Measurements from ENCODE around the gene PARVA.
A peak's percentile ranks its signal among the peaks of the same experiment; 100 is the strongest.
"Not testable (repeated sequence)": the region's sequence is repeated elsewhere in the genome, so short reads cannot be mapped to it uniquely, and the experiment has no call there.

PARVA gene, protein sequence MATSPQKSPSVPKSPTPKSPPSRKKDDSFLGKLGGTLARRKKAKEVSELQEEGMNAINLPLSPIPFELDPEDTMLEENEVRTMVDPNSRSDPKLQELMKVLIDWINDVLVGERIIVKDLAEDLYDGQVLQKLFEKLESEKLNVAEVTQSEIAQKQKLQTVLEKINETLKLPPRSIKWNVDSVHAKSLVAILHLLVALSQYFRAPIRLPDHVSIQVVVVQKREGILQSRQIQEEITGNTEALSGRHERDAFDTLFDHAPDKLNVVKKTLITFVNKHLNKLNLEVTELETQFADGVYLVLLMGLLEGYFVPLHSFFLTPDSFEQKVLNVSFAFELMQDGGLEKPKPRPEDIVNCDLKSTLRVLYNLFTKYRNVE

DNA sequence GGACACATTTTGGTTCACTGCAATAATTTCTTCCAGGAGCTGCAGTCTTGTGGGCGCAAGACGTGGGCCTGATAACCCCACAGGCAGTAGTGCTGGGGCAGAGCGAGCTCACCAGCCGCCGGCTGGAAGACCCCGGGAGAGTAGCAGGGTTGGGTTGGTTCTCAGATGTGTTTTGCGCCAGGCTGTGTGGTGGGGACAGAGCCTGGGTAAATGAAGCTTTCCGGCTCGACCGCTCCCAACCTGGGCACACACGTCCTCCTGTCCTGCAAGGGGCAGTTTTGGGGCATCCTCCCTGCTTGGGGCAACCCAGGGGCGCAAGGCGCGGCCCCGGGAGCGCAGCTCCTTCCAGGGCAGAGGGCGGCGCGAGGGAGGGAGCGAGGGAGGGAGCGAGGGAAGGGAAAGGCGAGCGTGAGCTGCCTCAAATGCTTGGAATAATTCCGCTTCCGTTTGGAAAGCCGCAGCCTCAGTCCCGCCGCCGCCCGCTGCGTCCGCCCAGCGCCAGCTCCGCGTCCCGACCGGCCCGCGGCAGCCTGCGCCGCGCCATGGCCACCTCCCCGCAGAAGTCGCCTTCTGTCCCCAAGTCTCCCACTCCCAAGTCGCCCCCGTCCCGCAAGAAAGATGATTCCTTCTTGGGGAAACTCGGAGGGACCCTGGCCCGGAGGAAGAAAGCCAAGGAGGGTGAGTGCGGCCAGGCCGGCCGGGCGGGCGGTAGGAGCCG, at the start of gene PARVA:
Gene PARVA, plus strand, starts transcription at position 466 of the 718 bp plus-strand sequence. Its CDS starts 77 bp downstream, at position 543.
- no peak for DNase-seq (ENCODE audit: low read depth, low spot score)

DNA sequence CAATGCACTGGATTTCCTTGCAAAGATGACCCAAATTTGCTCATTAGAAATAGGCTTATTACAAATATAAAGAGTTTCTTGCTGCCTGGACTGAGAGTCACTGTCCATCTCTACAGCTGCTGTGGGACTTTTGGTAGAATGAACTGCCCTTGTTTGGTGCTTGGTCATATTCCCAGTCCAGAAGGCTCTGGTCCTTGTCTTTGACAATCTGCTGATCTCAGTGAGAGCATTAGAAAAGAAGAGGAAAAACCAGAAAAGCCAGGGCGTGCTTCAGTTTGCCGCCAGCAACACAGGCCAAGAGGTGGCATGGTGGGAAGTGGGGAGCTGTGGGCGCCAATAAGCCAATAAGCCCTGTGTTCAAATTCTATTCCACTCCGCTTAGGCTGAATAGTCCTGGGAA, 48.2 kb upstream of the PARVA start:
- no peak for DNase-seq (ENCODE audit: low read depth, low spot score)

DNA sequence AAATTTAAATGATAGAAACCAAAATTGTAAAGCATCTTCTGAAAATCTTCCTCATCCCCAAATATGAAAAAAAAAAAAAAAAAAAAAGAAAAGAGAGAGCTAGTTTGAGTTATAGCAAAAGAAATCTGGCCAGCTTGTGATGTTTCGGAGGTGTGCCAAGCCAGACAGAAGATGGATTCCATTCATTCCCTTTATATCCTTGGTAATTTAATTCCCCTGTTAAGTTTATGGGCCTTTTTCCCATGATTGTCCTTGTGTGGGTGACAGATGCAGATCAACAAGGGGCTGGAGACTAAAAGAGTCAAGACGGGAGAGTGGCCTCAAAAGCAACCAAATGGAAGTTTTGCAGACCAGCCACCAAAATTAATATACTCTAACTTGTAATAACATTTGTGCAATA, 47.6 kb upstream of the PARVA start:
- no peak for DNase-seq (ENCODE audit: low read depth, low spot score)

DNA sequence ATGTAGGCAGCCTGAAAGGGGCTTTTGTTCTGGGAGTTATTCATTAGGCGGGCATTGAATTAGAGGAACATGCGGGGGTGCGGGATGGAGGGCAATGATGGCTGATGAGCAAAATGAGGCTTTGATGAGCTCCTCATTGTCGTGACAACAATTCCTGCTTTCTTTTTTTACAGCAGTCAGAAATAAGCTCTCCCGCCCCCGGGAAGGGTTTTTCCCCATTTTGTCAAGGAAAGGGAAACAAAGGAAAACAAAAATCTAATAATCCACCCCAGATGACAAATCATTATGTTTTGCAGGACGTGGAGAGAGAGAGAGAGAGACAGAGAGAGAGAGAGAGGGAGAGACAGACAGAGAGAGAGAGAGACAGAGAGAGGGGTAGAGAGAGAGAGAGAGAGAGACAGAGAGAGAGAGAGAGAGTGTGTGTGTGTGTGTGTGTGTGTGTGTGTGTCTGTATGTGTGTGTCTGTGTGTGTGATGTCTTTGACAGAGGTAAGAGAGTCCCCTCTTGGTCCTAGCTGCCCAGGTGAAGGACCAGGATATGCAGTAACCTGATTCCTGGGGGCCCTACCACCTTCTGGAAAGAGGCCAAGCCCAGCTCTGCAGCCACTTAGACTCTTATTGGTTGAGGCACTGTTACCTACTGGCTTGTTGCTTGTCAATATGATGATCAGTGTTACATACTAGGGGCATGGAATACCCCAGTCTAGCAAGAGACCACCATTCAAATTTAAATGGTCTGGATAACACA, 46.7 kb upstream of the PARVA start:
- no peak for DNase-seq (ENCODE audit: low read depth, low spot score)

DNA sequence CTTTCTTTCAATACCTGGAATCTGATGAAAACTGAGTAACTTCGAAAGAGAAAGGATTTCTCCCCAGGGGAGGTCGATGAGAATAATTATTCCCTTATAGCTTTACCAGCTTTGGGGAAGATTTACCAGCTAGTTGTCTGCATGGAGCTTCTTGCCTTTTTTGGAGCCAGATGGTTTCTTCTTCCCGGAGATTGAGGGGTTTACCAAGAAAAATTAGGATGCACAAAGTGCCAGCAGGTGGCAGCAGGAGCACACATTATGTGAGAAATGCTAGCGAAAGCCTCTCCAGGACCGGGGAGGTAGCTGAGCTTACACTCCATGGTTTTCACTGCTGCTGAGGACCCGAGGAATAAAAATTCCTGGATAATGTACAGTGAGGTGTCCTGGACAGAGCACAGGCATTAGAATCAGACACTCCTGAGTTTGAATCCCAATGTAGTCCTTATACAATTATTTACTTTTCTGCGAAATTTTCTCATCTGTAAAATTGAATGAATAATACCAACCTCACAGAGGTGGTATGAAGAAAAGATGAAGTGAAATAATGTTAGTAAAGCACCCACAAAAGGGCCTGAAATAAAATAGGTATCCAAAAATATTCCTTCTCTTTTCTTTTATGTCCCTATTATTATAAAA, 46.0 kb upstream of the PARVA start:
- DNase-seq (ENCODE audit: low read depth, low spot score) = peak; percentile 73

DNA sequence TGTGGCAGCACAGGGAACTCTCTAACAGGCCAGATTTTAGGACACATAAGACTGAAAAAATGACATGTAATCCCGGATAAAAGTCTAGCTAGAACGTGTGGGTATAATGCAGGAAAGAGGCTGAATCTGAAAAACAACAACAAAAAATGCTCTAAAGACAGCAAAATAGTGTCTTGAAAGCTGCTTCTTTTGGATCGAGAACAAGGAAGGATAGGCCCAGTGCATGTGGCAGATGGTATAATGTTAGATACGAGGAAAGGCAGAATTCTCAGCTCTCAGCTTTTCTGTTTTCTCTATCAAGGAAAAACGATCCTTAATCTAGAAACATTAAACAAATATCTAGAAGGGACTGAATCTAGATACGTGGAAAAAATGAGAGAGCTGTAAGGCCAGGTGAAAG, 33.8 kb upstream of the PARVA start:
- no peak for DNase-seq (ENCODE audit: low read depth, low spot score)

DNA sequence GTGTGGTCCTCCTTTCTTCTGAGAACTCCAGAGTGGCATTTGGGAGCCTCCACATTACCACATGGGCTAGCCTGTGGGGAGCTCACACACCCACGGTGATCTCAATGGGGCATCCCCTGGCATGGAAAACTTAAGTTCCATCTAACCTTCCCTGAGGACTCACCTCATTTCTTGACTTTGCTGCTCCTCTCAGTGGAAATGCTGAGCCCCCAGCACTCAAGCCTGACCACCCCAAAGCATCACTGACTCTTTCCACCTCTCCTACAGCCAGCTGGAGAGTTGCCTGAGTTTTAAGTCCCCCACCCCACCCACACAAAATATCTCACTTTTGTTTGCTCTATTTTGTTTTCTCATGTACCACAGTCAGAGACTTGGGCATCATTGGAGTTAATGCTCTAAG, 23.8 kb upstream of the PARVA start:
- no peak for DNase-seq (ENCODE audit: low read depth, low spot score)

DNA sequence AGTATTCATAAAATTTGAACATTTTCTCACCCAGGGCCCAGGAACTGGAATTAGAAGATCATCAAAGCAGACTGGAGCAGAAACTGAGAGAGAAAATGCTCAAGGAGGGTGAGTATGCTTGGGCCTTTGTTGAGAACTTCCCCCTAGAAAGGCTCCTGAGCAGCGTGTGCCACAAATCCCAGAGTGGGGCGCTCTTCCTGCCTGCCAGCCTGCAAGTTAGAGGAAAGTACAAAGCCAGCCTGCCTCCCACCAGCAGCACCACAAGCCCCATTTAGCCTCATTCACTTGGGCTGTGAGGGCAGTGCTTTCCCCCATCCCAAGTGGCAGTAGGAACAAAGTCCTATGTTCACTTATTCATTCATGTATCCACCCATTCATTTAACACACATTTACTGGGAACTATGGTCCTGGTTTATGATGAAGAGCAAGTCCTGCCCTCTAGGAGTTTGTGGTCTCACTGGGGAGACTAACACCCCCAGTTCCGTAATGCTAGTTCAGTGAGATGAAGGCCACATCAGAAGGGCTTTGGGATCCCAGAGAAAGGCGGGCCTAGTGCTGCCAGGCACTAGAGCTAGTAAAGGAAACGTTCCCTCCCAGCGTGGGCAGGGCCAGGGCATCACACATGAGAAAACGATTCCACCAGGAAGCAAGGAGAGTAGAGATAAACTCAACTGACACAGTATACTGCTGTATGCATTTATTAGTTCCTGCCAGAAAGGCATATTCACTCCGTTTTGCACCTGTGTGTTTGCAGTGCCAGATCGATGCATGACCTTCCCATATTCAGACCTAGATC, 22.4 kb upstream of the PARVA start:
- no peak for DNase-seq (ENCODE audit: low read depth, low spot score)

DNA sequence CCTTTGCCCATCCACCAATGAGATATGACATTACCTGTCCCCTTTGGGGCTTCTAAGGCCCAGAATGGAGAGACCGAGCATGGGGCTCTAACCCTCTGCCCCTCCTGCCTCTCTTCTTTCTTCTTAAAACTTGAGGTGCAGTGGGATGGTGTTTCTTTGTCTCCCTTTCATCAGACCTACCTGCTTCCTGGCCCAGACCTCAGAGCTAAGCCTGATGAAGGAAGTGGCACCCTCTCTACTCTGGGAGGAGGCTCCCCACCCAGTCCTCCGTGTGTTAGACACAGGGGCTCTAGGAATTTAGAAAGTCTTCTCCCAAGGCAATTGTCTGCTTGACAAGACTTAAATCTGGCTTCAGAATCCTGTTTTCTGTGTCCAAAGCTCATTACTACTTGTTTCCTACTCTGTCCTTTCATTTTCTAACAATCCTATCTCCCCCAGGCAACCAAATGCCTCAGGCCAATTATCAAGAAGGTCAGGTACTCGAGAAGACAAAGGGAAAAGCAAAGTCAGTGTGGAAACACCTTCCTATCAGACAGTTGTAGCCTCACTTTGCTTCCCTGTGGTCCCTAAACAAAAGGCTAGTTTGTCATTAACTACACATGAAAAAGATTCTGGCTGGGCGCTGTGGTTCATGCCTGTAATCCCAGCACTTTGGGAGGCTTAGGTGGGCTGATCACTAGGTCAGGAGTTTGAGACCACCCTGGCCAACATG, 20.3 kb upstream of the PARVA start:
- DNase-seq (ENCODE audit: low read depth, low spot score) = no peak

DNA sequence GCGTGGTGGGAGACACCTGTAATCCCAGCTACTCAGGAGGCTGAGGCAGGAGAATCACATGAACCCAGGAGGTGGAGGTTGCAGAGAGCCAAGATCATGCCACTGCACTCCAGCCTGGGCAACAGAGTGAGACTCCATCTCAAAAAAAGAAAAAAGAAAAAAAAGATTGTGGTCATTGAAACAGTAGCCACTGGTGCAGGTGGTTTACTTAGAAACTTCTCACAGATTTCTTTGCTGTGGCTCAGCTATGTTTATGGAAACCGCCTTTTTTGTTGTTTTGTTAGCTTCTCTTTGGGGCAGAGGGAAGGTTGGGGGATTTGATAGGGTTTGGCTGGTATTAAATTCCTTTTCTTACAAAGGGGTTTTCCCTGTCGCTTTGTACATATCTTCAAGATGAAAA, 19.7 kb upstream of the PARVA start:
- DNase-seq (ENCODE audit: low read depth, low spot score) = not testable (repeated sequence)

DNA sequence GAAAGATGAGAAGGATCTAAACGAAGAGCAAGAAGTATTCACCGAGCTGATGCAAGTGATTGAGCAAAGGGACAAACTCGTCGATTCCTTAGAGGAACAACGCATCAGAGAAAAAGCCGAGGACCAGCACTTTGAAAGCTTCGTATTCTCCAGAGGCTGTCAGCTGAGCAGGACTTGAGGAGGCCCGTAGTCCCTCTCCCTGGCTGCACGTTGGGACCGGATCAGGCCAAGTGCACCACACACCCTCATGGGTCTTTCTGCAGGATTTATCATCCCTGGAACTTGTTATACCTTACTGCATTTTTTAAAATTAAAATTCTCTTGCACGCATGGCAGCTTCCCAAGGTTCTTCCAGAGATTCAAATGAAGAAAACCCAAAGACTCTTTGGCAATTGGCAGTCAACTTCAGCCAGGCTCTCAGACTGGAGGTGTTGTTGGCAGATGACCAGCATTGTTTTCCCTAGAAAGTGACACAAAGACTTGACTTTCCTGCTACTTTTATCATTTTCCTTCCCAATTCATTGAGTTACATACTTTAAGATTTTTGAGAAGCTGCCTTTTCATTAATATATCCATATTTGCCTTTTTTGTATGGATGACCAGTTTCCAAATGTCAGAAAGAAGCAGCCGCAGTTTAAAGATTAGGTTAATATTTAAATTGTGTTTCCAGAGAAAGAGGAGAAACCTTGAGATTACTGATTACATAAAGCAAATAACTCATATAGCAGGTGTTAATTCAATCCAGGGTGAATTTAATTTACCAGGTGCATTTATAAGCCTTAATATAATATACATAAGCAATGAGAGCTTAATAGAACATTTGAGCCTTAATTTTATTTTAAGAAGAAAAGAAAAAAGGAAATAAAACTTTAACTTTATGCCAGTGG, 18.8 kb upstream of the PARVA start:
- DNase-seq (ENCODE audit: low read depth, low spot score) = no peak

DNA sequence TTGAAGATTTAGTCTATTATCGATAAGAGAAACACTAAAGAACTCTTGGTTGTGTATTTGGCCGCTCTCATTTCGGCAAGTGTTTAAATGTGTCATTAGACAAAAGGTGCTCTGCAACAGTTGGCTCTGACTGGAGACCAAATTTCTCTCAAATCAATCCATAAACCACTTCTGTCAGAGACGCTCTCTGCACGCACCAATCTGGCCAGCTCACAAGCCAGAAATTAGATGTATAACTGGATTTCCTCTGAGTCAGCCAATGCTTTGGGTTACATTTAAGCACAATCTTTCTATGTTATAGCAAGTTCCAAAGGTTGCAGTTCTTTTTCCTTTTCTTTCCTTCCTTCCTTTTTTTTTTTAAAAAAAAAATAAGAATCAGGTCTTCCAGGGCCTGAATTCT, 17.6 kb upstream of the PARVA start:
- no peak for DNase-seq (ENCODE audit: low read depth, low spot score)

DNA sequence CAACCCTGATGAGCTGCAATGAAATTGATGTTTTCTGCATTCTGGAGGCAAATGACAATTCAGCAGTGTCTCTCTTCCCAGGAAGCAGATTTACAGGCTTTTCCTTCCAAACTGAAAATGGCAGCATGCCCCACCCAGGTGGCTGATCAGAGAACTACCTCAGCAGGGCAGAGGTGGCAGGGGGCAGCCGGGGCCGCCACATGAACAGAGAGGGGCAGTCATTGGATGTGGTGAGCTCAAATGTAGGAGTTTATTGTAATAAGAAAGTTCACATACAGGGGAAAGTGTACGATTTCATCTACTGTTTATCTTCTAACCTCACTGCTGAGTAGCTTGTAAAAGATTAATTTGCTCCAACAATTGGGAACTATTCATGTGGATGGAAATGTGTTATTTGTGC, 15.7 kb upstream of the PARVA start:
- no peak for DNase-seq (ENCODE audit: low read depth, low spot score)

DNA sequence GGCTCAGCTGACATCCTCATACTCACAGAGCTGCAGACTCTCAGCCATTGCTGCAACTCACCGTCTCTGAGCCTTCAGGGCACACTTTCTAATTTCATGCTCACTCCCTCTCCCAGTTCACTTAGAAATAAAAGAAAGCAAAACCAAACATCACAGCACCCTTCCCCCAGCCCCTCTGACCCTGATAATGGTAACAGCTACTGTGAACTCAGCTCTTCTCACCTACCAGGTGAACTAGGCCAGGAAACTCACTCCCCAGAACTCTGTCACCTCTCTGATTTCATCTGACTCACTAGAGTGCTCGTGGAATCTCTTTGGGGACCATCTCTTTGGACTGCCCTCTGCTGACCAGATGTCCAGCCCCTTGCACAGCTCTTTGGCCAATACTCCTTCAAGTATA, 14.5 kb upstream of the PARVA start:
- no peak for DNase-seq (ENCODE audit: low read depth, low spot score)

DNA sequence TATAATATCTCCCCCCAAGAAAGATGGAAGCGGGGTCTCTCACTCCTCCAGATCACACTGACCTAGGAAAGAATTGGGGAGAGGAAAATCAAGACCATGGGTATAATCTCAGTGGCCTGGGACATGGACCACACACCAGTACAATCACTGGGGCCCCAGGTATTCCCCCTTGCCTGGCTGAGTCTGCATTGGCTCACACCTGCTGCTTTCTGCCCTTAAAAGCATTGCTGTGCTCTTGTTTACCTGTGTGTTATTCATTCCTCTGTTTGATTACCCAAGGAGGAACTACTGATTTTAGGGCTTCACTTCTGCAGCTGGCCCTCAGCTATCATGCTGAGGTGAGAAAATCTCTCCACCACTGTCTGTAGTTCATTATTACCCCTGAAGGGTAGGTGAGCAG, 14.0 kb upstream of the PARVA start:
- no peak for DNase-seq (ENCODE audit: low read depth, low spot score)

DNA sequence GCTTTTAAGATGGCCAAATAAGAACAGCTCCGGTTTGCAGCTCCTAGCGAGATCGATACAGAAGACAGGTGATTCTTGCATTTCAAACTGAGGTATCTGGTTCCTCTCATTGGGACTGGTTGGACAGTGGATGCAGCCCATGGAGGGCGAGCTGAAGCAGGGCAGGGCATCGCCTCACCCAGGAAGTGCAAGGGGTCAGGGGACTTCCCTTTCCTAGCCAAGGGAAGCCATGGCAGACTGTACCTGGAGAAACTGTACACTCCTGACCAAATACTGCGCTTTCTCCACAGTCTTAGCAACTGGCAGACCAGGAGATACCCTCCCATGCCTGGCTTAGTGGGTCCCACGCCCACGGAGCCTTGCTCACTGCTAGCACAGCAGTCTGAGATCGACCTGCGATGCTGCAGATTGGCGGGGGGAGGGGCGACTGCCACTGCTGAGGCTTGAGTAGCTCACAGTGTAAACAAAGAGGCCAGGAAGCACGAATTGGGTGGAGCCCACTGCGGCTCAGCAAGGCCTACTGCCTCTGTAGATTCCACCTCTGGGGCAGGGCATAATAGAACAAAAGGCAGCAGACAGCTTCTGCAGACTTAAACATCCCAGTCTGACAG, 11.3 kb upstream of the PARVA start:
- DNase-seq (ENCODE audit: low read depth, low spot score) = not testable (repeated sequence)

DNA sequence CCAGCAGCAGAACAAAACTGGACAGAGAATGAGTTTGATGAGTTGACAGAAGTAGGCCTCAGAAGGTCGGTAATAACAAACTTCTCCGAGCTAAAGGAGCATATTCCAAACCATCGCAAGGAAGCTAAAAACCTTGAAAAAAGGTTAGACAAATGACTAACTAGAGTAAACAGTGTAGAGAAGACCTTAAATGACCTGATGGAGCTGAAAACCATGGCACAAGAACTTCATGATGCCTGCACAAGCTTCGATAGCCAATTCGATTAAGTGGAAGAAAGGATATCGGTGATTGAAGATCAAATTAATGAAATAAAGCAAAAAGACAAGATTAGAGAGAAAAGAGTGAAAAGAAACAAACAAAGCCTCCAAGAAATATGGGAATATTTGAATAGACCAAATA, 10.3 kb upstream of the PARVA start:
- DNase-seq (ENCODE audit: low read depth, low spot score) = not testable (repeated sequence)

DNA sequence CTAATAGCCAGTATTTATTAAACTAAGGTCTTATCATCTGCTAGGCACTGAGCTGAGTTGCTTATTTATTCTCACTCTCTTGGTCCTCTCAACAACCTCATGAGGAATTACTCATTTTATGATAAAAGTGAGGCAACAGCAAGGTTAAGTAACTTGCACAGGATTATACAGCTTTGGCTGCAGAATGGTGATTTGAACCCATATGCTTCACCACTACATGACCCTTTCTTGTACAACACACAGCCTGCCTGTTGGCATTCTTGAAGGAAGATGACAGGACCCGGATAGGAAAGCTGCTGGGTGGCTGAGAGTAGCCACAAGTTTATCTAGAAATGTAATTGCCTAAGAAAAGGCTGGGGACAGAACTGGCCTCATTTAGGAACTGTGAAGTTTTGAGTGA, 5.3 kb upstream of the PARVA start:
- DNase-seq (ENCODE audit: low read depth, low spot score) = no peak

DNA sequence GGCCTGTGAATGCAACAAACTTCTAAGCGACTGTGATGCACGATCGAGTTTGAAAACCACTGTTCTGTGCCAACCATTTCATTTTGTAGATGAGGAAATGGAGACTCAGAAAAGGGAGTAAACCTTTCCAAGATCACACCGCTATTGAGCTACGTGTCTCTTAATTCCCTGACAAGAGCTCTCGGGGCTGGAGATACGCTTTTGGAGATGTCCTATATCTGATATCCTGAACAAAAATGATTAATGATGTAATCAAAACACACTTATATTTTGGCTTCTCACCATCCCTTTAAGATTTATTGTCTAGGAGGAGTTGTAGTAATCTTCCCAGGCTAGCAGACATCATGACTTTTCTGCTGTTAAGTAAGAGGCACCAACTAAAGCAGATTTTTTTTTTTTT, 1.7 kb upstream of the PARVA start:
- no peak for DNase-seq (ENCODE audit: low read depth, low spot score)
